Esophagus squamous epithelium (tissue), 5 donors: ENCODE results near the gene DPP3. TPM values are rescaled to one million over a fixed set of nuclear protein-coding genes. Genes with fewer than 3 reads are reported as not detected.
A peak's percentile ranks its signal among the peaks of the same experiment; 100 is the strongest.

ENCODE experiments used
- DNase-seq: peaks from one replicate; lab custom pipeline; 2025; lab: John Stamatoyannopoulos, UW
- H3K27ac ChIP-seq, 4 donors: fragments of 200-600 bp; sonication (generic); one replicate each; pipeline ENCODE4 v1.5.1; 2016 to 2019; ENCODE audit warnings: mild to moderate bottlenecking in 1 of 4
- H3K27me3 ChIP-seq, 4 donors: fragments of 200-600 bp; sonication (generic); 1 replicate in 3 of 4; 2 replicates in 1 of 4; pipeline versions ENCODE4 v1.5.1 to v1.6.0; 2017 to 2021; ENCODE audit warnings: antibody characterized with exemption in 1 of 4
- H3K36me3 ChIP-seq, 3 donors: fragments of 200-600 bp; sonication (generic); one replicate each; pipeline ENCODE4 v1.5.1; 2016 to 2019
- H3K4me1 ChIP-seq, 3 donors: fragments of 200-600 bp; sonication (generic); one replicate each; pipeline ENCODE4 v1.5.1; 2017 to 2019
- H3K4me3 ChIP-seq, 4 donors: fragments of 200-600 bp; sonication (generic); 1 replicate in 3 of 4; 2 replicates in 1 of 4; pipeline ENCODE4 v1.5.1; 2016 to 2019; ENCODE audit warnings: mild to moderate bottlenecking in 2 of 4, moderate library complexity in 1 of 4
- H3K9me3 ChIP-seq, 3 donors: fragments of 200-600 bp; sonication (generic); one replicate each; pipeline ENCODE4 v1.5.1; 2016 to 2019
- POLR2A ChIP-seq, 4 donors: fragments of 450-650 bp; IDR thresholded peaks; one replicate each; pipeline ENCODE4 v1.6.1; 2017; ENCODE audit warnings: antibody characterized with exemption in 4 of 4, mild to moderate bottlenecking in 4 of 4, moderate library complexity in 3 of 4
- WGBS, 2 donors: methylation state at CpG; one replicate each; pipeline ENCODE4 v1.1.5; 2018; 5-methylcytosine and 5-hydroxymethylcytosine counted together
- intact Hi-C: fragments of 100-400 bp; cut with DNase I; formaldehyde crosslinking; loops from one replicate; pipeline ENCODE4 v1.15.0; 2022
- total RNA-seq, 4 donors: library from RNA; depleted of rRNA; stranded (reverse); fragments of >200 nt; gene quantifications; one replicate each; pipeline ENCODE4 v1.1.0, GENCODE V29; 2016
- TF ChIP-seq, protein P1 (sequence below), 6 experiments: fragments of 450-650 bp in 4 of 6; fragments of 200-600 bp in 2 of 6; sonication (generic) in 2 of 6; IDR thresholded peaks; one replicate each; pipeline ENCODE4 v1.5.1; 2016 to 2019; ENCODE audit warnings: antibody characterized with exemption in 6 of 6, mild to moderate bottlenecking in 4 of 6, moderate library complexity in 4 of 6
- donor health status: DM: yes; HTN: yes; CAD: no.

DPP3 gene
- total RNA-seq, 4 donors from 2014 or later = 24.6 to 49.2 (median 43.5) TPM

DNA sequence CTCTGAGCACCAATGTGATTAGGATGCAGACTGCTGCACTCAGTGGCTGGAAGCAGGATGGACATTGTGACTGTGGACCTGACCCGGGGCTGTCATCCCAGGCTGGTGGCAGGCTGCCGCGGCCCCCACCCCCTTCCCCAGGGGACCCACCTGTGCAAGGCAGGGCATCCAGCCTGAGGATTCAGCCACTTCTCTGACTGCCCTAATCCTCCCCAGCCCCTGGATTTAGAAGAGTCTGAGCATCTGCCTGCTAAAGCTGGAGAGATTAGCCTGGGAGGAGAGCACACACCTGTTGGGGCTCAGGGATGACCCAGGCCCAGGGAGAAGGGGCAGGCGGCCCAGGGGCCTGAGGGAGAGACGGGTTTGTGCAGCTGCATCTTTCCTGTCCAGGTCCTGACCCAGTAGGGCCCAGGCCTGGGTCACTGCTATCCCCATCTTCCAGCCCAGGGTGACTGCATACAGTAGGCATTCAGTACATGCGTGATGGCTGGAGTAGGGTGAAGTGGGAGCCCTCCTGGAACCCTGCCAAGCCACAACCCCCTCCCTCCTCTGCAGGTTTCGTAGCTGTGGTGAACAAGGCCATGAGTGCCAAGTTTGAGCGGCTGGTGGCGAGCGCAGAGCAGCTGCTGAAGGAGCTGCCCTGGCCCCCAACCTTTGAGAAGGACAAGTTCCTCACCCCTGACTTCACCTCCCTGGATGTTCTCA is 12.1 kb downstream of the DPP3 start:
- 76 to 100% methylated on average over 3 to 7 of the region's 10 CpGs for WGBS, 2 donors
- no peaks in the 10 kb centered on the region for H3K9me3 ChIP-seq
- TF ChIP-seq, protein P1, sequence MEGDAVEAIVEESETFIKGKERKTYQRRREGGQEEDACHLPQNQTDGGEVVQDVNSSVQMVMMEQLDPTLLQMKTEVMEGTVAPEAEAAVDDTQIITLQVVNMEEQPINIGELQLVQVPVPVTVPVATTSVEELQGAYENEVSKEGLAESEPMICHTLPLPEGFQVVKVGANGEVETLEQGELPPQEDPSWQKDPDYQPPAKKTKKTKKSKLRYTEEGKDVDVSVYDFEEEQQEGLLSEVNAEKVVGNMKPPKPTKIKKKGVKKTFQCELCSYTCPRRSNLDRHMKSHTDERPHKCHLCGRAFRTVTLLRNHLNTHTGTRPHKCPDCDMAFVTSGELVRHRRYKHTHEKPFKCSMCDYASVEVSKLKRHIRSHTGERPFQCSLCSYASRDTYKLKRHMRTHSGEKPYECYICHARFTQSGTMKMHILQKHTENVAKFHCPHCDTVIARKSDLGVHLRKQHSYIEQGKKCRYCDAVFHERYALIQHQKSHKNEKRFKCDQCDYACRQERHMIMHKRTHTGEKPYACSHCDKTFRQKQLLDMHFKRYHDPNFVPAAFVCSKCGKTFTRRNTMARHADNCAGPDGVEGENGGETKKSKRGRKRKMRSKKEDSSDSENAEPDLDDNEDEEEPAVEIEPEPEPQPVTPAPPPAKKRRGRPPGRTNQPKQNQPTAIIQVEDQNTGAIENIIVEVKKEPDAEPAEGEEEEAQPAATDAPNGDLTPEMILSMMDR (IDR thresholded peaks at IDR 0.05) = no peak
- no peak for TF ChIP-seq POLR2A (IDR thresholded peaks at IDR 0.05)
- no peaks in the 10 kb centered on the region for H3K27me3 ChIP-seq
- H3K27ac ChIP-seq = no peak overlapping the region
- no peaks in the 10 kb centered on the region for H3K4me1 ChIP-seq
- intact Hi-C loops = no loop called here
- no peak for DNase-seq
- peaks cover 9 to 98% (median 21%) of the 10 kb centered on the region in 3 donors for H3K36me3 ChIP-seq
- no peak overlapping the region for H3K4me3 ChIP-seq

DNA sequence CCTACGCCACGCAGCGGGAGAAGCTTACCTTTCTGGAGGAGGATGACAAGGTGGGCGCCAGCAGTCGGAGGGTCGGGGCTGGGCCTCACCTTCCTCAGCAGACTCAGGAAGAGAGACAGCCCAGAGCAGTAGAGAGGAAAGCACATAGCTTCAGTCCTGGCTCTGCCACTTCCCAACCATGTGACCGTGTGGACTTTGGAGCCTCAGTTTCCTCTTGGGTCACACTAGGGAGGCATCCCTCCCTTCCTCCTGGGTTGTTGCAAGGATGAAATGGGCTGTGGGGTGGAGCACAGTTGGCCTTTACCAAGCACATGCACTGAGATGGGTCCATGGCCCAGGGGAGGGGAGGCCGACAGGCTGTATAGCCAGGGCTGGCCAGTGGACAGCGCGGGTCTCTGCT is 12.9 kb downstream of the DPP3 start:
- Histone ChIP-seq H3K27me3 (no peaks in the 10 kb centered on the region), H3K36me3 (peaks cover 9 to 98% (median 21%) of the 10 kb centered on the region in 3 donors), H3K4me3 (no peak overlapping the region), H3K27ac (no peak overlapping the region), H3K4me1 (no peaks in the 10 kb centered on the region), H3K9me3 (no peaks in the 10 kb centered on the region)
- intact Hi-C loops = no loop called here
- DNase-seq = no peak
- 90% methylated on average over 5 of the region's 10 CpGs; no CpG with 5 or more reads in 1 of the 2 donors for WGBS, 2 donors
- no peak for TF ChIP-seq POLR2A (IDR thresholded peaks at IDR 0.05)
- TF ChIP-seq, protein P1 (IDR thresholded peaks at IDR 0.05) = no peak

DNA sequence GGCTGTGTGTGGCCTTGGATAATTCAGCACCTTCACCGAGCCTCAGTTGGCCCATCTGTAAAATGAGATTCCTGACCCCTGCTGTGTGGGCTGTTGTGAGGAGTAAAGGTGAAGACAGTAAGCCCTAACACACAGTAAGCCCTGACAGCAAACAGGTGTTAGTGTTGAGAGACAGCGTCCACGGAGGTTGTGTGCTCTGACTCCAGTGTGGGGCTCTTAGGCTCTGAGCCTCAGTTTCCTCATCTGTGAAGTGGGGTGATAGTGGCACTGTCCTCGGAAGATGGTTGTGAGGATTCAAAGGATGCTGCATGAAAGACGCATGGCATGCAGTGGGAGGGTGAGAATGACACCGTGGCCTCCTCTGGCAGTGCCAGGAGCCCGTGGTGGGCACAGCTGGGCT is 14.2 kb downstream of the DPP3 start:
- Histone ChIP-seq H3K4me1 (no peaks in the 10 kb centered on the region), H3K9me3 (no peaks in the 10 kb centered on the region), H3K27ac (no peak overlapping the region), H3K36me3 (peaks cover 9 to 98% (median 21%) of the 10 kb centered on the region in 3 donors), H3K4me3 (no peak overlapping the region), H3K27me3 (no peaks in the 10 kb centered on the region)
- DNase-seq = no peak
- WGBS, 2 donors = 95 to 100% methylated on average over 5 to 6 of the region's 7 CpGs
- no peak for TF ChIP-seq POLR2A (IDR thresholded peaks at IDR 0.05)
- TF ChIP-seq, protein P1 (IDR thresholded peaks at IDR 0.05) = no peak
- intact Hi-C loops = no loop called here

DNA sequence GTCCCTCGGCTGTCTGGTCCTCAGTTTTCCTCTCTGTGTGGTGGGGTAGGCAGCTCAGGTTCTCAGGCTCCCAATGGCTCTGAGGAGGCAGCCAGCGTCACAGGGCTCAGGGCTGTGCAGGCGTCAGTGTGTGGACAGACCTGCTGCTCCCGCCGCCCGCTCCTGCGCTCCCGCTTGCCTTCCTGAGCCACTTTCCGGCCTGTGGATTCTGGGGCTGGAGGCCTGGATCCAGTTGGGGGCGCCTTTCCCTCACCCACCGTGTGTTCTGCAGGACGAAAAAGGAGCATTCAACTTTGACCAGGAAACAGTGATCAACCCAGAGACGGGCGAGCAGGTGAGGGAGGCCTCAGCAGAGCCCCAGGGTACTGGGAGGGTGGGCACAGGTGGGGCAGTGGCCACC is 14.7 kb downstream of the DPP3 start:
- intact Hi-C loops = no loop called here
- WGBS, 2 donors = 83 to 90% methylated on average over 3 to 10 of the region's 14 CpGs
- Histone ChIP-seq H3K4me1 (no peaks in the 10 kb centered on the region), H3K27ac (no peak overlapping the region), H3K9me3 (no peaks in the 10 kb centered on the region), H3K27me3 (no peaks in the 10 kb centered on the region), H3K36me3 (peaks cover 9 to 99% (median 21%) of the 10 kb centered on the region in 3 donors), H3K4me3 (no peak overlapping the region)
- TF ChIP-seq, protein P1 (IDR thresholded peaks at IDR 0.05) = no peak
- no peak for TF ChIP-seq POLR2A (IDR thresholded peaks at IDR 0.05)
- no peak for DNase-seq

DNA sequence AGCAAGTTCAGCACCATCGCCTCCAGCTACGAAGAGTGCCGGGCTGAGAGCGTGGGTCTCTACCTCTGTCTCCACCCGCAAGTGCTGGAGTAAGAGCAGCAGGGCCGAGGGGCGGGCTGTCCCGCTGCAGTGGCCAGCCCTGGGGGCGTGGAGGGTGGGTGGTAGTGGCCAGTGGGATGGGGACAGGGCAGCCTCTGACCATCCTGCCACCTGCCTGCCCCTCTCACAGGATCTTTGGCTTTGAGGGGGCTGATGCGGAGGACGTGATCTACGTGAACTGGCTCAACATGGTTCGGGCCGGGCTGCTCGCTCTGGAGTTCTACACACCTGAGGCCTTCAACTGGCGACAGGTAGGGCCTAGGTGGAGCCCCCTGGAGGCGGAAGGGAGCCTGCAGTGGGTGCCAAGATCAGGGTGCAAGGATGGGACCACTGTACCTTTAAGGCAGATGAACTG is 15.2 kb downstream of the DPP3 start:
- peaks cover 9 to 99% (median 21%) of the 10 kb centered on the region in 3 donors for H3K36me3 ChIP-seq

More for the DNA sequence above, 15.2 kb downstream of the DPP3 start:
- WGBS, 2 donors = no CpG with 5 or more reads among the region's 17 CpGs
- Histone ChIP-seq H3K4me1 (no peaks in the 10 kb centered on the region), H3K4me3 (no peak overlapping the region), H3K27ac (no peak overlapping the region), H3K27me3 (no peaks in the 10 kb centered on the region), H3K9me3 (no peaks in the 10 kb centered on the region)
- TF ChIP-seq, protein P1 (IDR thresholded peaks at IDR 0.05) = peak in 1 of 6 experiments; percentile 7
- TF ChIP-seq POLR2A (IDR thresholded peaks at IDR 0.05) = no peak
- no peak for DNase-seq
- intact Hi-C loops = no loop called here
